SH-SY5Y (cell line): ENCODE results near the gene HINT1.

ENCODE experiments used
- GATA2 ChIP-seq: IDR thresholded peaks from 2 replicates; pipeline ENCODE4 v1.6.1; 2011; ENCODE audit warnings: mild to moderate bottlenecking, low read depth, low read length
- GATA3 ChIP-seq: IDR thresholded peaks from 2 replicates; pipeline ENCODE4 v1.6.1; 2011; ENCODE audit warnings: low read depth, mild to moderate bottlenecking, low read length, moderate library complexity

GRCh38 chr5:131160134-131160533 is 4.9 kb downstream of the HINT1 start:
- TF ChIP-seq GATA2 (no peak), GATA3 (no peak)
